IPS-18c (cell line): Measurements from ENCODE around the gene CCDC142.

ENCODE experiments used
- H3K4me3 ChIP-seq: 2 replicates; pipeline ENCODE4 v1.7.0; 2013; ENCODE audit warnings: low read depth, mild to moderate bottlenecking, low read length, moderate library complexity; ENCODE audit not compliant: insufficient read depth
- H3K9me3 ChIP-seq: one replicate; pipeline ENCODE4 v1.6.1; 2013; ENCODE audit warnings: mild to moderate bottlenecking, low read length, moderate library complexity; ENCODE audit not compliant: control insufficient read depth, insufficient read depth

CCDC142 gene

GRCh38 chr2:74502720-74503505, 20.1 kb upstream of the CCDC142 start:
- Histone ChIP-seq H3K9me3 (no peaks in the 10 kb centered on the region), H3K4me3 (peak overlapping the region; percentile 68)

GRCh38 chr2:74502147-74502719, 19.4 kb upstream of the CCDC142 start:
- H3K9me3 ChIP-seq, result no peaks in the 10 kb centered on the region
- peak overlapping the region; percentile 68 for H3K4me3 ChIP-seq

GRCh38 chr2:74501335-74502071, 18.7 kb upstream of the CCDC142 start:
- Histone ChIP-seq H3K4me3 (0 out of 2 replicates have a peak overlapping the region, but pooled peaks have one; percentile 68), H3K9me3 (no peaks in the 10 kb centered on the region)

- H3K9me3 ChIP-seq, result no peaks in the 10 kb centered on the region
- H3K4me3 ChIP-seq, result no peak overlapping the region
These were observed 17.8 kb upstream of the CCDC142 start for GRCh38 chr2:74500578-74500946.

GRCh38 chr2:74499940-74500577, 17.3 kb upstream of the CCDC142 start:
- Histone ChIP-seq H3K9me3 (no peaks in the 10 kb centered on the region), H3K4me3 (peak overlapping the region; percentile 55)

- Histone ChIP-seq H3K9me3 (no peaks in the 10 kb centered on the region), H3K4me3 (peak within 1 kb of the TSS; percentile 55)
These were observed 16.6 kb upstream of the CCDC142 start, which contains the start of gene LBX2 for GRCh38 chr2:74499267-74499939. TSS of gene LBX2 (minus strand) at chr2:74499603. CDS start at chr2:74499537, 66 bp downstream.

- H3K4me3 ChIP-seq, result peak overlapping the region; percentile 55
These were observed 15.9 kb upstream of the CCDC142 start for GRCh38 chr2:74498500-74499266.

GRCh38 chr2:74497777-74498499, 15.1 kb upstream of the CCDC142 start:
- H3K4me3 ChIP-seq, result peak overlapping the region; percentile 55
- H3K9me3 ChIP-seq, result no peaks in the 10 kb centered on the region

More at GRCh38 chr2:74498500-74499266, 15.9 kb upstream of the CCDC142 start:
- H3K9me3 ChIP-seq, result no peaks in the 10 kb centered on the region

- peak overlapping the region; percentile 55 for H3K4me3 ChIP-seq
These were observed 14.4 kb upstream of the CCDC142 start for GRCh38 chr2:74496997-74497776.

GRCh38 chr2:74495440-74495839, 12.6 kb upstream of the CCDC142 start:
- H3K9me3 ChIP-seq, result no peaks in the 10 kb centered on the region
- no peak overlapping the region for H3K4me3 ChIP-seq

More at GRCh38 chr2:74496997-74497776, 14.4 kb upstream of the CCDC142 start:
- no peaks in the 10 kb centered on the region for H3K9me3 ChIP-seq

GRCh38 chr2:74493546-74493945, 10.7 kb upstream of the CCDC142 start:
- H3K4me3 ChIP-seq, result no peak overlapping the region
- H3K9me3 ChIP-seq, result no peaks in the 10 kb centered on the region

GRCh38 chr2:74491648-74492544, 9.1 kb upstream of the CCDC142 start:
- Histone ChIP-seq H3K4me3 (no peak overlapping the region), H3K9me3 (no peaks in the 10 kb centered on the region)

- no peaks in the 10 kb centered on the region for H3K9me3 ChIP-seq
- H3K4me3 ChIP-seq, result no peak overlapping the region
These were observed 7.1 kb upstream of the CCDC142 start for GRCh38 chr2:74489906-74490305.
